CD1c-positive myeloid dendritic cell (primary cell): ENCODE data around the gene SUN1.

Source experiments
- DNase-seq: peaks from one replicate; pipeline ENCODE4 v3.0.0-alpha.2; 2016; ENCODE audit errors: extremely low spot score

Gene SUN1

GRCh38 chr7:903921-904755, 71.9 kb downstream of the SUN1 start:
- no peak for DNase-seq

- DNase-seq, result peak; percentile 59
Measured at GRCh38 chr7:904847-905246, 72.6 kb downstream of the SUN1 start.

DNA sequence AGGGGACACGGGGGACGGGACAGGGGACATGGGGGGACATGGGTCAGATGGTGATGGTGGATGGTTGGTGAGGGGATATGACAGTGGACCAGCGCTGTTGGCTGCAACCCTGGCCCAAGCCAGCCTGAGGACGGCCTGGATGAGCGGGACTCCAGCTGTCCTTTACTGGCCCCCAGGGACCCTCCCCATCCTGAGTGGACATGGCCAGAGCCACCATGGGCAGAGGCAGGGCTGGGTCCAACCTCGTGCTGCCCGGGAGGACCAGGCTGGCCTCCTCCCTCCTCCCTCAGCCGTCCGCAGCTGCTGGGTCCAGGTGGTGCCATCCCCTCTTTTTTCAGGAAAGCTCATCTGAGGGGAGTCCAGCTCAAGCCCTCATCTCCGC, 74.5 kb downstream of the SUN1 start:
- DNase-seq, result no peak

- no peak for DNase-seq
Measured at GRCh38 chr7:907158-907980, 75.1 kb downstream of the SUN1 start.

DNA sequence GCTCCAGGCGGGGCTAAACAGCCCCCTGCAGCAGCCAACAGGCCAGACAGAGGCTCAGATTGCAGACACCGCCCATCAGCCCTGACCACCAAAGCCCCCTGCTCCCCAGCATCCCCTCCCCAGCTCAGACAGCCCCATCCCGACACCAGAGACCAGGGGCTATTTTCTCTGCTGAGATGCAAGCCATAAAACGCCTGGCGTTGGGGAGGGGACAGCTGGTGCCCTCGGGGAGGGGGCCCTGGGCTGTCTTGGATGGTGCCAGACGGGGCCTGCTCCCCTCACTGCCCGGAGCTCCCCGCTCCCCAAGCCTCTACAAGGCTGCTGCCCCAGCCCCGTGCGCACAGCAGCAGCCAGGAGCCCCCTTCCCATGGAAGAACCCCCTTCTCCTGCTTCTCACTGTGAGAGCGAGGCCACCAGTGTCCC, 75.9 kb downstream of the SUN1 start:
- no peak for DNase-seq

DNA sequence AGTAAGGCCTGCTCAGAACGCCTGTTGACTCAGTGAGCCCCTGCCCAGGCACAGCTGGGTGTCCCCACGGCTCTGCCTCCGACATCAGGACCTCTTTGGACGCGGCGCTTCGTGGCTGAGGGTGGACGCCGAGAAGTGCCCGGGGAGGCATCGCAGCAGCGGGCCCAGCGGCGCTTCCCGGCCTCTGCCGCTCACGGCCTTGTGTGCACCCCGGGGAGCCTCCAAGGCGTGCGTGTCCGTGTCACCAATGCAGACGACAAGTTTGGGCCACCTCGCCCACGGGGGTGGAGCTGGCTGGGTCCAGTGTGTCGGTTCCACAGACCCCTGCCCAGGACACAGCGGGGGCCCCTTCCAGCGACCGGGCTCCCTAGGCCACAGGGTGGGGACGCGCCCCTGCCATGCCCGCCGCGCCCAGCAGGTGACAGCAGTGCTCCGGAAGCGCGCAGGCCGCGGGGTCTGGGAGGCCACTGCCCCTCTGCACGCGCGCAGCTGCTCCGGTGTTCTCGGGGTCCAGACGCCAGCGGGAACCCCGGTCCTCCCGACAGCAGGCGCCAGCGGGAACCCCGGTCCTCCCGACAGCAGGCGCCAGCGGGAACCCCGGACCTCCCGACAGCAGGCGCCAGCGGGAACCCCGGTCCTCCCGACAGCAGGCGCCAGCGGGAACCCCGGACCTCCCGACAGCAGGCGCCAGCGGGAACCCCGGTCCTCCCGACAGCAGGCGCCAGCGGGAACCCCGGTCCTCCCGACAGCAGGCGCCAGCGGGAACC, 76.5 kb downstream of the SUN1 start:
- DNase-seq, result peak; percentile 67

- DNase-seq, result peak; percentile 97
Measured at GRCh38 chr7:909358-910329, 77.4 kb downstream of the SUN1 start.

GRCh38 chr7:910441-910861, 78.2 kb downstream of the SUN1 start:
- DNase-seq, result no peak

- no peak for DNase-seq
Measured at GRCh38 chr7:910931-911431, 78.7 kb downstream of the SUN1 start.

DNA sequence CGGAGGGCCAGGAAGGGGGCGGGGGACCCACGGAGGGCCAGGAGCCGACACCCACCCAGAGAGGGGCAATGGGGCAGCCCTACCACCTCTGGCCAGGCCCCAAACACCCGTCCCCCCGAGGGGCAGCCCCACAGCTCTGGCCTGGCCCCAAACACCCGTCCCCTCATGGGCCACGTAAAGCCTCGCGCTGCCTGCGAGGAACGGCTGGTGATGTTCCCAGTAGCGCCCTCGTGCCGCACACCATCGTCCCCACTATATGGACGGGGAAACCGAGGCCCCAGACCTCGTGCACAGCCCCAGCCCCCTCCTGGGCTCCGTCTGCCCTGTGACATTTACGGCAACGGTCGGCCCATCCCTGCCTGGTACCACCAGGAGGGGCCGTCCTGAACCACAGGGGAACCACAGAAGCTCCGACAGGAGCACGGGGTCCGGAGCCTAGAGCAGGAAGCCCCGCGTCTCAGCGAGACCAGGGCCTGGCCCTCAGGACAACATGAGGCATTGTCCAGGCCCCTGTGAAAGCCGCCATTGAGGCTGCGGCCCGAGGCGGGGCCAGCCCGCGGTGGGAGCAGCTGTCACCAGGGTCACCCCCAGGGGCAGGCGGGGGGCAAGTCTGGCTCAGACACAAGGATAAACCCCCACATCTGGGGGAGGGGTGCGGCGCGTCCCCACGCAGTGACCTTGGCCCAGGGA, 79.7 kb downstream of the SUN1 start:
- no peak for DNase-seq

- DNase-seq, result no peak
Measured at GRCh38 chr7:913736-914520, 81.7 kb downstream of the SUN1 start.

- no peak for DNase-seq
Measured at GRCh38 chr7:914521-915194, 82.4 kb downstream of the SUN1 start.

DNA sequence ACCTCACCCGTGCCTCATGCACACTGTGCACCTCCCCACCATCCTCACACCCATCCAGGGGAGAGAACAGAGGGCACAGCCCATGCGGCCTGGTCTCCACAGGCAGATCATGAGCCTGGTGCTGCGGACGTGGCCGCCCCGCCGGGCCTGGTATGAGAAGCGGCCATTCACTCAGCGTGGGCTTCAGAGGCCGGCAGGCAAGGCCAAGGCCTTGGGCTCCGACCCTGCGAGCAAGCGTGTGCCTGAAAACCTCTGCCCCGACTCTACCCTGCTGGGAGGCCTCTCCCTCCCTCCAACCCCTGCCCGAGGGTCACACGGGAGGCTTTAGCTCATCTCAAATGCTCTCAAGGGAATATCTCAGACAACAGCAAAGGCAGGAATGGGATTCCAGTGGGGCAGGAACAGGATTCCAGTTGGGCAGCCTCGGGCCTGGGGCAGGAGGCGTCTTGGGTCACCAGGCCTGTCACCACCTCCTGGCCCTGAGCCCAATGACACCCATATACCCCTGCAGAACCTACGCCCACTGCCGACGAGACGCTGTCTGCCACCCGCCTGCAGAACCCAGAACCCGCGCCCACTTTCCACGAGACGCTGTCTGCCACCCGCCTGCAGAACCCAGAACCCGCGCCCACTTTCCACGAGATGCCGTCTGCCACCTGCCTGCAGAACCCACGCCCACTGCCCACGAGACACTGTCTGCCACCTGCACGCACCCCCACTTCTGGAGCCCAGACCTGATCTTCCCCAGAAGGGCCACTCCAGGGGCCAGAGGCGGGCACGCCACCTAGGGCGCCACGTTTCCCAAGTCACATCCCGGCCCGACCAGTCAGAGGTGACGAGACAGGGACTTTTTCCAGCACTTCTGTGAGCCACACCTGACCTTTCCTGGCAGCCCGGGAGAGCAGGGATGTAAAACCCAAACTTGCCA, 83.3 kb downstream of the SUN1 start:
- no peak for DNase-seq

GRCh38 chr7:916291-916941, 84.1 kb downstream of the SUN1 start:
- no peak for DNase-seq

GRCh38 chr7:917255-918117, 85.2 kb downstream of the SUN1 start:
- DNase-seq, result no peak

DNA sequence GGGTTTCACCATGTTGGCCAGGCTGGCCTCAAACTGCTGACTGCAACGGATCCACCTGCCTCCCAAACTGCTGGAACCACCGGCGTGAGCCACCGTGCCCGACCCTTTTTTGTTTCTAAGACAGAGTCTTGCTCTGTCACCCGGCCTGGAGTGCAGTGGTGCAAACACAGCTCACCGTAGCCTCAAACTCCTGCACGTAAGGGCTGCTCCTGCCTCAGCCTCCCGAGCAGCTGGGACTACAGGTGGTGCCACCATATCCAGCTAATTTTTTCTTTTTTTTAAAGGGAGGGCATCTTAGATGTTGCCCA, 85.8 kb downstream of the SUN1 start:
- no peak for DNase-seq
